Left lung (tissue), 10 donors: ENCODE measurements around the gene EIF5A2. TPM values are rescaled to one million over a fixed set of nuclear protein-coding genes. Genes with fewer than 3 reads are reported as not detected.

ENCODE experiments used
- ATAC-seq: fragments of 200-7000 bp; cut with Tn5 transposase; one replicate; pipeline ENCODE4 v1.9.1; 2020; ENCODE audit warnings: moderate library complexity
- DNase-seq, 4 donors: peaks; one replicate each; pipeline ENCODE4 v3.0.0-alpha.2; 2013 to 2020
- H3K27ac ChIP-seq, 2 donors: fragments of 200-600 bp; sonication (generic) in 1 of 2; one replicate each; pipeline versions ENCODE4 v1.5.0 to v1.8.0; 2020 to 2021
- H3K27me3 ChIP-seq, 2 donors: fragments of 200-600 bp; sonication (generic) in 1 of 2; one replicate each; pipeline versions ENCODE4 v1.5.0 to v1.8.0; 2020 to 2021
- H3K36me3 ChIP-seq, 2 donors: fragments of 200-600 bp; sonication (generic) in 1 of 2; one replicate each; pipeline versions ENCODE4 v1.5.0 to v1.8.0; 2020 to 2021
- H3K4me1 ChIP-seq, 2 donors: fragments of 200-600 bp; one replicate each; pipeline ENCODE4 v1.8.0; 2021
- H3K4me3 ChIP-seq, 2 donors: fragments of 200-600 bp; sonication (generic) in 1 of 2; one replicate each; pipeline versions ENCODE4 v1.5.0 to v1.8.0; 2020 to 2021; ENCODE audit warnings: mild to moderate bottlenecking in 1 of 2
- H3K9me3 ChIP-seq, 2 donors: fragments of 200-600 bp; sonication (generic) in 1 of 2; one replicate each; pipeline versions ENCODE4 v1.5.0 to v1.8.0; 2020 to 2021
- intact Hi-C, 2 donors: fragments of 100-400 bp; cut with DNase I; formaldehyde crosslinking; loops; one replicate each; pipeline versions ENCODE4 v1.11.2 to v1.14.2; 2022
- polyA plus RNA-seq, 6 donors: library from polyadenylated mRNA; unstranded; fragments of 120-200 nt; gene quantifications; one replicate each; pipeline ENCODE4 v1.2.1, GENCODE V29; 2013; ENCODE audit not compliant: insufficient read length in 6 of 6
- total RNA-seq, 2 donors: library from RNA; stranded (reverse); fragmentation: NEBNext Ultra II Directional; extraction: Animal tissue kit (Norgen Biotek cat#: 25700); gene quantifications; one replicate each; pipeline ENCODE4 v1.2.1, GENCODE V29; 2021
- TF ChIP-seq, protein P1 (sequence below), 2 donors: fragments of 200-600 bp; sonication (generic) in 1 of 2; IDR thresholded peaks; one replicate each; pipeline versions ENCODE4 v1.5.0 to v1.8.0; 2021; ENCODE audit warnings: antibody characterized with exemption in 2 of 2
- donor health status: DM: no; HTN: yes; CAD: no.
- donor health status: DM: no; HTN: no; CAD: no.

EIF5A2 gene
- total and polyA plus RNA-seq, 8 donors: 5.2 to 8.2 (median 5.8) TPM

DNA sequence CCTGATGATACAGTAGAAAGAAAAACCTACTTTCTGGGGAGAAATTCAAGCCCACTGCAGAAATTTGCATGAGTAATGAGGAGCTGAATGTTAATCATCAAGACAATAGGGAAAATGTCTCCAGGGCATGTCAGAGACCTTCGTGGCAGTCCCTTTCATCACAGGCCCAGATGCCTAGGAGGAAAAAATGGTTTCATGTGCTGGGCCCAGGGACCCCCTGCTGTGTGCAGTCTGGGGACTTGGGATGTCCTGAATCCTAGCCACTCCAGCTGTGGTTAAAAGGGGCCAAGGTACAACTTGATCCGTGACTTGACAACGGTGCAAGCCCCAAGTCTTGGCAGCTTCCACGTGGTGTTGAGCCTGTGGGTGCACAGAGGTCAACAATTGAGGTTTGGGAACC is 10.3 kb upstream of the EIF5A2 start:
- TF ChIP-seq, protein P1, sequence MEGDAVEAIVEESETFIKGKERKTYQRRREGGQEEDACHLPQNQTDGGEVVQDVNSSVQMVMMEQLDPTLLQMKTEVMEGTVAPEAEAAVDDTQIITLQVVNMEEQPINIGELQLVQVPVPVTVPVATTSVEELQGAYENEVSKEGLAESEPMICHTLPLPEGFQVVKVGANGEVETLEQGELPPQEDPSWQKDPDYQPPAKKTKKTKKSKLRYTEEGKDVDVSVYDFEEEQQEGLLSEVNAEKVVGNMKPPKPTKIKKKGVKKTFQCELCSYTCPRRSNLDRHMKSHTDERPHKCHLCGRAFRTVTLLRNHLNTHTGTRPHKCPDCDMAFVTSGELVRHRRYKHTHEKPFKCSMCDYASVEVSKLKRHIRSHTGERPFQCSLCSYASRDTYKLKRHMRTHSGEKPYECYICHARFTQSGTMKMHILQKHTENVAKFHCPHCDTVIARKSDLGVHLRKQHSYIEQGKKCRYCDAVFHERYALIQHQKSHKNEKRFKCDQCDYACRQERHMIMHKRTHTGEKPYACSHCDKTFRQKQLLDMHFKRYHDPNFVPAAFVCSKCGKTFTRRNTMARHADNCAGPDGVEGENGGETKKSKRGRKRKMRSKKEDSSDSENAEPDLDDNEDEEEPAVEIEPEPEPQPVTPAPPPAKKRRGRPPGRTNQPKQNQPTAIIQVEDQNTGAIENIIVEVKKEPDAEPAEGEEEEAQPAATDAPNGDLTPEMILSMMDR (IDR thresholded peaks at IDR 0.05): no peak
- Histone ChIP-seq H3K36me3 (no peaks in the 10 kb centered on the region), H3K9me3 (peaks cover 0 to 41% of the 10 kb centered on the region in 2 donors), H3K27ac (no peak overlapping the region), H3K4me3 (no peak overlapping the region), H3K27me3 (no peaks in the 10 kb centered on the region), H3K4me1 (no peaks in the 10 kb centered on the region)
- ATAC-seq (no peak), DNase-seq (no peak)
- intact Hi-C loops: no loop called here

DNA sequence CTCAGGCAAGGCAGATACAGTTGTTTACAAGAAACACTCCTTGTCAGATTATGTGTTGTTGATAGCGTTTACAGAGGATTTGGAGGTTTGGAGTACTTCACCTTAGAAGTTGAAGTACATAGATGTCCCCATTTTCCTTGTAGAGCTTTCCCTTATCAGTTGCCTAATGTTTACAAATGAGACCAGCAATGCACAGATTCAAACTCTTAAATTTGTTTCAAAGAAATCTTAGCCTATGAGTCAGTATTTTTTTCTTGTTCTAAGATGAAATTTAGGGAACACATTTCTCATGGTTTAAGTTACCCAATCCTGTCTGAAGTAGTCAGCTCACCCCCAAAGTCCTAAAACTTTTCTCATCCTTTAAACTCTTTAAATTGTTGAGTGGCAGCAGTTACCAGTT is 6.3 kb upstream of the EIF5A2 start:
- H3K27me3 ChIP-seq: no peaks in the 10 kb centered on the region
- H3K27ac ChIP-seq: no peak overlapping the region
- H3K4me1 ChIP-seq: no peaks in the 10 kb centered on the region
- ATAC-seq: no peak
- DNase-seq: no peak
- intact Hi-C loops: no loop called here
- no peak overlapping the region for H3K4me3 ChIP-seq
- H3K9me3 ChIP-seq: peaks cover 0 to 42% of the 10 kb centered on the region in 2 donors
- H3K36me3 ChIP-seq: no peaks in the 10 kb centered on the region
- TF ChIP-seq, protein P1 (IDR thresholded peaks at IDR 0.05): no peak

DNA sequence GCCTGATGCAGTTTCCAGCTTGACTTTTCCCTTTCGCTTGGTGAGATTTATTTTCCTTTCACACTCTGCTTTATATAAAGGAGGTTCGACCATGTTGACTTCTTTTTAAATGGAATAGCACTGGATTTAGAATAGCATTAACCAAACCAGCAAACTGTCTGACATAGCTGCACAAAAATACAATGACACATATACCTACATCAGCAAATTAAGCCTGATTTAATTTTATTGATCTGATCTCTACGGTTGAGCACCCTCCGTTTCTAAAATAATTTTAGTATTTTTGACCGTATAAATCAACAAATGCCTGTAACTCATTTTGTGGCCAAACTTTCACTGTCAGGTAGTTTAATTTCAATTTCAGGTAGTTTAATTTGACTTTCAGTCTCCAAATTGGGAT is 5.8 kb upstream of the EIF5A2 start:
- Histone ChIP-seq H3K36me3 (no peaks in the 10 kb centered on the region), H3K4me3 (no peak overlapping the region), H3K9me3 (peaks cover 0 to 39% of the 10 kb centered on the region in 2 donors), H3K27ac (no peak overlapping the region), H3K27me3 (no peaks in the 10 kb centered on the region), H3K4me1 (no peaks in the 10 kb centered on the region)
- DNase-seq (no peak), ATAC-seq (no peak)
- intact Hi-C loops: no loop called here
- TF ChIP-seq, protein P1 (IDR thresholded peaks at IDR 0.05): no peak

DNA sequence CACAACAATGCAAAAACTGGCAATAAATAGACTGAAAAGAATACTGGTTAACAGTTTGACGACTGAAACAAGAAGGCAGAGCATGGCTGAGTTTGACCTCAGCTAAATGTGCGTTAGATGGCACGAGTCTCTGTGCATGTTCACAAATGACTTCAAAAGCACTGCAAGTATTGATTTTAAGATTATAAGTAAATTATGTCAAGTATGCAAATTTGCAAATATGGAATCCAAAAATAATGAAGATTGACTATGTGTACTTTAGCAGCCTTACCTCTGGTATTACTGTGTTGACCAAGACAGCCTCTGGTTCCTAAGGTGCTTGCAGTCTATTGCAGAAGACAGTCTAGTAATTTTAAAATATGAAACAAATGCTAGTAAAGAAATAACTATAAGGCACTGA is 2.6 kb upstream of the EIF5A2 start:
- peaks cover 0 to 13% of the 10 kb centered on the region in 2 donors for H3K4me1 ChIP-seq
- DNase-seq: no peak
- TF ChIP-seq, protein P1 (IDR thresholded peaks at IDR 0.05): no peak
- H3K36me3 ChIP-seq: no peaks in the 10 kb centered on the region
- intact Hi-C loops: no loop called here
- H3K9me3 ChIP-seq: peaks cover 0 to 22% of the 10 kb centered on the region in 2 donors
- peaks cover 0 to 30% of the 10 kb centered on the region in 2 donors for H3K27me3 ChIP-seq
- no peak for ATAC-seq
- no peak overlapping the region for H3K4me3 ChIP-seq
- no peak overlapping the region for H3K27ac ChIP-seq

DNA sequence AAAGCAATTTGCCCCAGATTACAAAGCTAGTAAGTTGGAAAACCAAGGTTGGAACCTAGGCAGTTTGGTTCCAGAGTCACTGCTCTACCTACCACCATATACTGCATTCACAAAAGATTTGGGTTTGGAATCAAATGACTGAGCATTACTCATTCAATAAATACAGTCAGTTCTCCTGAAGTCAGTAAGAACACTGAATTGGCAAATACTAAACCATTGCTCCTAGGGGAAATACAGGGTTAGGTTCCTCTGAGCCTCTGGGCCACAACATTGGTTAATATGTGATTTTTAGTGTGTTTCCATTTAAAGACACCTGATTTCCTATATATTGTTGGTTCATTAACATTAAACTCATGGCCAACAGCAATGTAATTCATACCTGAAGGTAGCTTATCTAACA is 2.1 kb upstream of the EIF5A2 start:
- TF ChIP-seq, protein P1 (IDR thresholded peaks at IDR 0.05): no peak
- no peak for ATAC-seq
- peaks cover 0 to 22% of the 10 kb centered on the region in 2 donors for H3K9me3 ChIP-seq
- H3K4me3 ChIP-seq: no peak overlapping the region
- H3K4me1 ChIP-seq: peaks cover 0 to 13% of the 10 kb centered on the region in 2 donors
- DNase-seq: no peak
- H3K27ac ChIP-seq: no peak overlapping the region
- intact Hi-C loops: no loop called here
- peaks cover 0 to 31% of the 10 kb centered on the region in 2 donors for H3K27me3 ChIP-seq
- H3K36me3 ChIP-seq: no peaks in the 10 kb centered on the region
